HEK293T (cell line): ENCODE measurements around the gene NDUFAF4.

Experiments used
- ARNT ChIP-seq: fragments of 450-650 bp; IDR thresholded peaks from 2 replicates; pipeline ENCODE4 v1.6.1; 2017; ENCODE audit warnings: mild to moderate bottlenecking
- BHLHE40 ChIP-seq: fragments of 450-650 bp; IDR thresholded peaks from 2 replicates; pipeline ENCODE4 v1.6.1; 2016; ENCODE audit warnings: mild to moderate bottlenecking, moderate library complexity, borderline replicate concordance
- CTBP1 ChIP-seq: fragments of 450-650 bp; IDR thresholded peaks from 2 replicates; pipeline ENCODE4 v1.6.1; 2016; ENCODE audit warnings: borderline replicate concordance
- ELF4 ChIP-seq: fragments of 450-650 bp; IDR thresholded peaks from 2 replicates; pipeline ENCODE4 v1.6.1; 2017; ENCODE audit warnings: antibody characterized with exemption
- FOXA1 ChIP-seq: fragments of 450-650 bp; IDR thresholded peaks from 2 replicates; pipeline ENCODE4 v1.6.1; 2016; ENCODE audit warnings: mild to moderate bottlenecking
- FOXK2 ChIP-seq: fragments of 450-650 bp; IDR thresholded peaks from 2 replicates; pipeline ENCODE4 v1.6.1; 2016; ENCODE audit warnings: mild to moderate bottlenecking
- FOXM1 ChIP-seq: fragments of 450-650 bp; IDR thresholded peaks from 2 replicates; pipeline ENCODE4 v1.6.1; 2017; ENCODE audit warnings: mild to moderate bottlenecking, borderline replicate concordance
- L3MBTL2 ChIP-seq: fragments of 450-650 bp; conservative IDR thresholded peaks from 2 replicates; pipeline ENCODE4 v1.6.1; 2016; ENCODE audit warnings: mild to moderate bottlenecking
- LEF1 ChIP-seq: fragments of 450-650 bp; IDR thresholded peaks from 2 replicates; pipeline ENCODE4 v1.6.1; 2017; ENCODE audit warnings: mild to moderate bottlenecking, borderline replicate concordance
- SP1 ChIP-seq: fragments of 450-650 bp; IDR thresholded peaks from 2 replicates; pipeline ENCODE4 v1.6.1; 2017
- SUZ12 ChIP-seq: fragments of 450-650 bp; IDR thresholded peaks from 2 replicates; pipeline ENCODE4 v1.6.1; 2016; ENCODE audit warnings: mild to moderate bottlenecking
- TARDBP ChIP-seq: fragments of 450-650 bp; IDR thresholded peaks from 2 replicates; pipeline ENCODE4 v1.6.1; 2016
- ZNF384 ChIP-seq: fragments of 450-650 bp; IDR thresholded peaks from 2 replicates; pipeline ENCODE4 v1.6.1; 2016

DNA sequence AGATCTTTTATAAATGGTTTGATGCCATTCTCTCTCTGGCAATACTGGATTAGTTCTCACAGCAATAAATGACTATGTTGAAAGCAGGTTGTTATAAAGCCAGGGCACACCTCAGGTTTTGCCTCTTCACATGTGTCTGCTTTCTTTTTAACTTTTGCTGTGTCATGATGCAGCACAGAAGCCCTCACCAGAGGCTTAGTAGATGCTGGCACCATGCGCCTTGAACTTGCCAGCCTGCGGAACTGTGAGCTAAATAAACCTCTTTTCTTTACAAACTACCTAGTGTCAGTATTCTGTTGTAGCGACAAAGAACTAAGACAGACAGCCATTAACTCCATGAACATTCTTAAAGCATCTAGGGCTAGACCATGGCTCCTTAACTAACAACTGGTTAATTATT is 45.1 kb downstream of the NDUFAF4 start:
- TF ChIP-seq FOXM1, result no peak
- no peak for TF ChIP-seq ZNF384
- TF ChIP-seq ELF4, result no peak
- TF ChIP-seq FOXK2, result no peak
- TF ChIP-seq SP1, result no peak
- no peak for TF ChIP-seq CTBP1
- TF ChIP-seq TARDBP, result no peak
- TF ChIP-seq SUZ12, result no peak
- no peak for TF ChIP-seq ARNT
- no peak for TF ChIP-seq FOXA1
- TF ChIP-seq LEF1, result no peak
- no peak for TF ChIP-seq BHLHE40
- TF ChIP-seq L3MBTL2, result no peak
